Measurements from ENCODE around the gene TAOK2.

DNA sequence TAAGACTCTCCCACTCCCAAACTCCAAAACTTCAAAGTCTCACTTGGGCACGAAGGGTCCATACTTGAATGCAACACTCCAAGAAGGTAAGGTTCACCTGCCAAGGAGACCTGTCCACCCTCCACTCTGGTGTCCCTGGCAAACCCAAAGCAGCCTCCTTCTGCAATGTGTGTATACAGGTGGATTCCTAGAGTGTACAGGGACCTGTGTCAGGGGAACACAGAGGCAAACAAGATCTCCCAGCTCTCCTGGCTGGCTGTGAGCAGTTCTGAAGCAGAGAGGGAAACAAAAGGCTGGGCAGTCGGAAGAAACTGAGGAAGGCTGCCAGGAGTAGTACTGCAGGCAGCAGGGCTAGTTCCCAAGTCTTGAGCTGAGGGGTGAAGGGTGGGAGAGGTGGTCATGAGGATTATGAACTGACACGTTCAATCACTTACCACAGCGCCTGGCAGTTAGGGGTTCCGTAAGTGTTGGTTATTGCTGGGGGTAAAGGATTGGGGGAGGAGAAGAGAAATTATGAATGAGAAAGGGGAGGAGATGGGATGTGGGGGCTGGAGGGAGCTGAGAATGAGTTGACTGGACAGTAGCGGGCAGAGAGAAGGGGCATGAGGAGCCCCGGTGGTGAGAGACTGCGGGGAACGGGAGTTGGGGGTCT, 48.4 kb upstream of the TAOK2 start:
- TF ChIP-seq POLR2A (IDR thresholded peaks at IDR 0.05; ENCODE audit: borderline replicate concordance, extremely low read depth, insufficient read depth, insufficient read length), result no peak
- TF ChIP-seq POLR2AphosphoS5 (IDR thresholded peaks at IDR 0.05; ENCODE audit: low read depth, low read length), result no peak
- TF ChIP-seq, protein P1, sequence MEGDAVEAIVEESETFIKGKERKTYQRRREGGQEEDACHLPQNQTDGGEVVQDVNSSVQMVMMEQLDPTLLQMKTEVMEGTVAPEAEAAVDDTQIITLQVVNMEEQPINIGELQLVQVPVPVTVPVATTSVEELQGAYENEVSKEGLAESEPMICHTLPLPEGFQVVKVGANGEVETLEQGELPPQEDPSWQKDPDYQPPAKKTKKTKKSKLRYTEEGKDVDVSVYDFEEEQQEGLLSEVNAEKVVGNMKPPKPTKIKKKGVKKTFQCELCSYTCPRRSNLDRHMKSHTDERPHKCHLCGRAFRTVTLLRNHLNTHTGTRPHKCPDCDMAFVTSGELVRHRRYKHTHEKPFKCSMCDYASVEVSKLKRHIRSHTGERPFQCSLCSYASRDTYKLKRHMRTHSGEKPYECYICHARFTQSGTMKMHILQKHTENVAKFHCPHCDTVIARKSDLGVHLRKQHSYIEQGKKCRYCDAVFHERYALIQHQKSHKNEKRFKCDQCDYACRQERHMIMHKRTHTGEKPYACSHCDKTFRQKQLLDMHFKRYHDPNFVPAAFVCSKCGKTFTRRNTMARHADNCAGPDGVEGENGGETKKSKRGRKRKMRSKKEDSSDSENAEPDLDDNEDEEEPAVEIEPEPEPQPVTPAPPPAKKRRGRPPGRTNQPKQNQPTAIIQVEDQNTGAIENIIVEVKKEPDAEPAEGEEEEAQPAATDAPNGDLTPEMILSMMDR (IDR thresholded peaks at IDR 0.05 in 2 of 3, conservative IDR thresholded peaks at IDR 0.05 in 1 of 3; ENCODE audit: borderline replicate concordance in 1 of 3, insufficient read depth in 1 of 3, low read depth in 2 of 3, low read length in 2 of 3), result no peak
- no peak for TF ChIP-seq EGR1 (IDR thresholded peaks at IDR 0.05; ENCODE audit: low read depth)
- TF ChIP-seq TCF7L2 (IDR thresholded peaks at IDR 0.05; ENCODE audit: borderline replicate concordance, extremely low read depth, insufficient read depth, insufficient read length), result no peak
- TF ChIP-seq CEBPB (IDR thresholded peaks at IDR 0.05; ENCODE audit: low read depth), result no peak
- TF ChIP-seq RAD21 (IDR thresholded peaks at IDR 0.05; ENCODE audit: low read depth), result no peak
- no peak for TF ChIP-seq EZH2 (IDR thresholded peaks at IDR 0.05)
- no peak for TF ChIP-seq JUND (IDR thresholded peaks at IDR 0.05)
- TF ChIP-seq, protein P2, sequence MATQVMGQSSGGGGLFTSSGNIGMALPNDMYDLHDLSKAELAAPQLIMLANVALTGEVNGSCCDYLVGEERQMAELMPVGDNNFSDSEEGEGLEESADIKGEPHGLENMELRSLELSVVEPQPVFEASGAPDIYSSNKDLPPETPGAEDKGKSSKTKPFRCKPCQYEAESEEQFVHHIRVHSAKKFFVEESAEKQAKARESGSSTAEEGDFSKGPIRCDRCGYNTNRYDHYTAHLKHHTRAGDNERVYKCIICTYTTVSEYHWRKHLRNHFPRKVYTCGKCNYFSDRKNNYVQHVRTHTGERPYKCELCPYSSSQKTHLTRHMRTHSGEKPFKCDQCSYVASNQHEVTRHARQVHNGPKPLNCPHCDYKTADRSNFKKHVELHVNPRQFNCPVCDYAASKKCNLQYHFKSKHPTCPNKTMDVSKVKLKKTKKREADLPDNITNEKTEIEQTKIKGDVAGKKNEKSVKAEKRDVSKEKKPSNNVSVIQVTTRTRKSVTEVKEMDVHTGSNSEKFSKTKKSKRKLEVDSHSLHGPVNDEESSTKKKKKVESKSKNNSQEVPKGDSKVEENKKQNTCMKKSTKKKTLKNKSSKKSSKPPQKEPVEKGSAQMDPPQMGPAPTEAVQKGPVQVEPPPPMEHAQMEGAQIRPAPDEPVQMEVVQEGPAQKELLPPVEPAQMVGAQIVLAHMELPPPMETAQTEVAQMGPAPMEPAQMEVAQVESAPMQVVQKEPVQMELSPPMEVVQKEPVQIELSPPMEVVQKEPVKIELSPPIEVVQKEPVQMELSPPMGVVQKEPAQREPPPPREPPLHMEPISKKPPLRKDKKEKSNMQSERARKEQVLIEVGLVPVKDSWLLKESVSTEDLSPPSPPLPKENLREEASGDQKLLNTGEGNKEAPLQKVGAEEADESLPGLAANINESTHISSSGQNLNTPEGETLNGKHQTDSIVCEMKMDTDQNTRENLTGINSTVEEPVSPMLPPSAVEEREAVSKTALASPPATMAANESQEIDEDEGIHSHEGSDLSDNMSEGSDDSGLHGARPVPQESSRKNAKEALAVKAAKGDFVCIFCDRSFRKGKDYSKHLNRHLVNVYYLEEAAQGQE (IDR thresholded peaks at IDR 0.05; ENCODE audit: low read depth), result no peak
